HG03135 (cell line): ENCODE data around the gene AMZ1.
A peak's percentile ranks its signal among the peaks of the same experiment; 100 is the strongest.
"Not testable (repeated sequence)": the region's sequence is repeated elsewhere in the genome, so short reads cannot be mapped to it uniquely, and the experiment has no call there.

Experiments
- ATAC-seq: cut with Tn5 transposase; IDR thresholded peaks from one replicate; pipeline ENCODE4 v1.9.1; 2021; ENCODE audit warnings: mild to moderate bottlenecking, moderate library complexity; ENCODE audit not compliant: unreplicated experiment

The AMZ1 gene

DNA sequence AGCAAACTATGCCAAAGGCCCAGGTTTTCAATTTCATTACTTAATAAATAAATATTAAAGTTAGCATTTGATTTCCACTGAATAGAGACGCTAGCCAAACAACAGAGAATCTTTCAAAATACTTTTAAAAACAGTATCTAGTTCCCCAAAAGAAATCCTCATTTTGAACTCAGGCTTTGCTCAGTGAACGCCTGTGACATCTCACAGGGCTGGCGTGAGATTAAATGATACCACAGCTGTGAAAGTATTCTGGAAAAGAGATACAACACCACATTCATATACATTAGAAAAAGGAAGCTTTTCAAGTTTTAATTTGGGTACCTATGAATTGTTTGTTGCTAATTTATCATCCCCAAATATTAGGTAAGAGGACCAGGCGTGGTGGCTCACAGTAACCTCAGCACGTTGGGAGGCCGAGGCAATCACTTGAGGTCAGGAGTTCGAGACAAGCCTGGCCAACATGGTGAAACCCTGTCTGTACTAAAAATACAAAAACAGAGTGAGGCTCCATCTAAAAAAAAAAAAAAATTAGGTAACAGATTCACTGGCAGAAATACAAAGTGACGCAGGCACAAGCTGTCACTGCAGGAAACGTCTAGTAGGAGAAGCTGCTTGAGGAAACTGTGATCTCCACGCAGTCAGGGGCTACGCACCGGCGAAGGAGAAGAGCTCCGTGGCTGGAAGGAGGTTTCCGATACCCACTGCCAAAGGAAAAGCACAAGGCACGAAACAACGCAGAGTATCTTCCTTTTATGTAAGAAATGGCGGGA lies 50.0 kb downstream of the AMZ1 start:
- no peak for ATAC-seq

GRCh38 chr7:2738766-2739549 lies 51.0 kb downstream of the AMZ1 start:
- no peak for ATAC-seq

GRCh38 chr7:2743523-2744185 lies 55.7 kb downstream of the AMZ1 start:
- not testable (repeated sequence) for ATAC-seq

DNA sequence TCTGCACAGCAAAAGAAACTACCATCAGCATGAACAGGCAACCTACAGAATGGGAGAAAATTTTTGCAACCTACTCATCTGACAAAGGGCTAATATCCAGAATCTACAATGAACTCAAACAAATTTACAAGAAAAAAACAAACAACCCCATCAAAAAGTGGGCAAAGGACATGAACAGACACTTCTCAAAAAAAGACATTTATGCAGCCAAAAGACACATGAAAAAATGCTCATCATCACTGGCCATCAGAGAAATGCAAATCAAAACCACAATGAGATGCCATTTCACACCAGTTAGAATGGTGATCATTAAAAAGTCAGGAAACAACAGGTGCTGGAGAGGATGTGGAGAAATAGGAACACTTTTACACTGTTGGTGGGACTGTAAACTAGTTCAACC lies 60.7 kb downstream of the AMZ1 start:
- ATAC-seq: not testable (repeated sequence)

DNA sequence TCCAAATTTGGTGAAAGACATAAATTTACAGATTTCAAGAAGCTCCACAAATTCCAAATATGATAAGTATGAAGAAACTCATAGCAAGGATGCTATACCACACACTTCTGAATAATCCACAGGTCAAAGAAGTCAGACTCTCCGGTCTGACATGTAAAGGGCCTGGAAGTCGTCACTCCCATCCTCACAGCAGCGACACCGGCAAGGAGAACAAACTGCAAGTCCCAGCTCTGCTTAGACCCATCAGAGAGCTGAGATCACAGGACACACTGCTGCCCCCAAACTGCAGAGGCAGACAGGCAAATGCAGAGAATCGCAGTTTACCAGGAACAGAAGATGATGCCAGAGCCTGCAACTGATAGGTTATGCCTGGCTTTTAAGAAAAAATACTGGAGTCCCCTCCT lies 62.0 kb downstream of the AMZ1 start:
- no peak for ATAC-seq

DNA sequence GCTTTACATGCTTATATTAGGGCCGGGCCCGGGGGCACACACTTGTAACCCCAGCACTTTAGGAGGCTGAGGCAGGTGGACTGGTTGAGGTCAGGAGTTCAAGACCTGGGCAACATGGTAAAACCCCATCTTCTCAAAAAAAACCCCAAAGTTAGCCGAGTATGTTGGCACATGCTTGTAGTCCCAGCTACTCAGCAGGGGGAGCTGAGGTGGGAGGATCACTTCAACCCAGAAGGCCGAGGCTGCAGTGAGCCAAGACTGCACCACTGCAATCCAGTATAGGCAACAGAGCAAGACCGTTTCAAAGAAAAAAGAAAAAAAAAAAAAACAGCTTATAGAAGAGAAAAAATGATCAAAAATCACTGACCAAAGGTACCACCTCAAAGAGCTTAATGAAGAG lies 63.1 kb downstream of the AMZ1 start:
- ATAC-seq: no peak

DNA sequence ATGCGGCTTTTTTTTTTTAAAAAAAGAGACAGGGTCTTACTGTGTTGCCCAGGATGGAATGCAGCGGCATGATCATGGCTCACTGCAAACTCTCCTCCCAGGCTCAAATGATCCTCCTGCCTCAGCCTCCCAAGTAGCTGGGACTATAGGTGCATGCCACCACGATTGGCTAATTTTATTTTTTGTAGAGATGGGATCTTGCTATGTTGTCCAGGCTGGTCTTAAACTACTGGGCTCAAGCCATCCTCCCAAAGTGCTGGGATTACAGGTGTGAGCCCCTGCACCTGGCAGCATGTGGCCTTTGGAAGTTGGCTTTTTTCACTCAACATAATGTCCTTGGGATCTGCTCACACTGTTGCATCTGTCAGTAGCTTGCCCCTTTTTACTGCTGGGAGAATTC lies 65.1 kb downstream of the AMZ1 start:
- no peak for ATAC-seq

GRCh38 chr7:2754086-2754485 lies 66.1 kb downstream of the AMZ1 start:
- ATAC-seq: no peak

- ATAC-seq: no peak
These were observed 66.9 kb downstream of the AMZ1 start for GRCh38 chr7:2754912-2755311.

DNA sequence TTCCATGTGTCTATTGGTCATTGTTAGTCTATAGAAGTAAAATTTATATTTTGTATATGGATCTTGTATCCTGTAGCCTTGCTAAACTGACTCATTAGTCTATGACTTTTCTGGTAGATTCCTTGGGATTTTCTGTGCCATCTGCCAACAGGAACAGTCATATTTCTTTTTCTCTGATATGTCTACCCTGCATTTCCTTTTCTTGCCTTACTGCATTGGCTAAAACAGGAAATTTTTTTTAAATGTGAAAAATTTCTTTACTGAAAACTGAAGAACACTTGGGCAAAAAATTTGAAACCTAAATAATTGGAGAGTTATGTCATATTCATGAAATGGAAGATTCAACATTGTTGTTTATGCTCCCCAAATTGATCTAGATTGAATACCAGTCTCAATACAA lies 67.5 kb downstream of the AMZ1 start:
- ATAC-seq: no peak

DNA sequence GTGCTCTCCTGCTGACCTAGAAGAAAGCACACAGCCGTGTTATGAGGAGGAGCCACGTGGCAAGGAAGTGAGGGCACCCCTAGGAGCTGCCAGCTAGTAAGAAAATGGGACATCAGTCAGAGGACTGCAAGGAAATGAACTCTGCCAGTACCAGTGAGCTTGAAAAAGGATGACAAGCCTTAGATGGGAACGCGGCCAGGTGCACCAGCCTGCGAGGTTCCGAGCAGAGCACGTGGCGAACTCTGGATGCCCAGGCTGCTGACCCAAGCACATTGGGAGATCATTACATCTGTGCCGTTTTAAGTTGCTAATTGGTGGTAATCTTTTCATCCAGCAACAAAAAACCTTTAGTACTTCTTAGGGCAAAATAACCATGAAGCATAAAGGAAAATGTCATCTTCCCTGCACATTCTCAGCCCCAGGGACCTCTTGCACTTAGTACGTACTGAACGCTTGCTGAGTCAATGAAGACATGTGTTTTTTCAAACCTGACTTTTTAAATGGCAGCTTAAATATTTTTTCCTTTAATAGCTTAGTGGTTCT lies 69.4 kb downstream of the AMZ1 start:
- ATAC-seq: no peak

GRCh38 chr7:2757904-2758672 lies 70.1 kb downstream of the AMZ1 start:
- ATAC-seq: peak; percentile 66

GRCh38 chr7:2758673-2759616 lies 70.9 kb downstream of the AMZ1 start:
- no peak for ATAC-seq

- no peak for ATAC-seq
These were observed 71.7 kb downstream of the AMZ1 start for GRCh38 chr7:2759736-2760097.

DNA sequence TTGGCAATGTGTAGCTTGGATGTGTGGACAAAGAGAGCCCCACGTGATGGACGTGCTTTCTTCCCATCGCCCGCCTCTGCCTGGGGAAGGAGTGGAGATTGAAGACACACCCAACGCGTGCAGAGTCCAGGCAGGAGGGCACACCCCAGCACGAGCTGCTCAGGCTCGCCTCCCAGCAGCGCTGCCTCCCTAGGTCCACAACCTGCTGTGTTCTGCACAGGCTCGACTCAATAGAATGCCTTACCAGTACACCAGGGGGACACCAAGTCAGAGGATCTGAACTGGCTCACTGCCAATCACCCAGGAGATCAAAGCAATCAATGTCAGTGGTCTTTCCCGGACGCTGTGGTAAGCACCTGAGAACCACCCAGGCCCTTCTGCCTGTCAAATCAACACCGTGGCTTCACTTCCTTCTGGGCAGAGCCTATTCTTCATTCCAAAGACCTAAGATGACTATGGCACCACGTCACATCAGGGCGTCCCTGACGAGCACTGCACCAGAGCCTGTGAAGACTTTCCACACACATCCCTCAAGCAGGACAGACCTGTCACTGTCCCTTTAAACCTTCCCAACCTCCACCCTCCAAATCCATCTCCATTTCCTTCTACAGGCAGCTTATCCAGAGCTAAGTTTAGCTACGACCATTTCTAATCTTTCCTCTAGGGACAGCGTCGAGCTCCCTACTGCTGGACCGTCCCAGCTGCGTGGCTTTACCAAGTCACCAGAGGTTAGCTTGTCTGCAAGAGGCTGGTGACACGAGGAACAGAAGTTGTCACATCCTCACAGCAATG lies 72.3 kb downstream of the AMZ1 start:
- no peak for ATAC-seq

DNA sequence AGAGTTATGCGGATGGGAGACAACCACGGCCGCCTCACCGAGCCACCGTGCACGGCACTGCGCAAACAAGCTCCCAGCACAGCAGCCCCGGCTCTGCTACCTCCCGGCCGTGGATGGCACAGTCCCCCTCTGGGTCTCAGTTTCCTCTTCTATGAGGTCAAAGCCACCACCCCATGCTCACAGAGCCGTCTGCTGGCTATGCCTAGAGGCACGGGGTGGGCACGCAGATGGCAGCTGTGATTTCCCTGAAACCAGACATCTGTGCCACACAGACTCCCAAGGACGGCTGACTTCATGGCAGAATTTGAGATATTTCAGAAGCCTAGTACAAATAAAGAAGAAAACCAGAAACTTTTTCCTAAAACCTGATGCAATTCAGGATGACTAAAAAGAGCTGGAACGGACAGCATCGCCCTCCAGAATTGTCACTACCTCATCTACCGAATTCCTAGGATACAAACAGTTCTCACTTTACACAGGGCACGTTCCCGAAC lies 73.2 kb downstream of the AMZ1 start:
- ATAC-seq: no peak

GRCh38 chr7:2761801-2762497 lies 73.9 kb downstream of the AMZ1 start:
- no peak for ATAC-seq

DNA sequence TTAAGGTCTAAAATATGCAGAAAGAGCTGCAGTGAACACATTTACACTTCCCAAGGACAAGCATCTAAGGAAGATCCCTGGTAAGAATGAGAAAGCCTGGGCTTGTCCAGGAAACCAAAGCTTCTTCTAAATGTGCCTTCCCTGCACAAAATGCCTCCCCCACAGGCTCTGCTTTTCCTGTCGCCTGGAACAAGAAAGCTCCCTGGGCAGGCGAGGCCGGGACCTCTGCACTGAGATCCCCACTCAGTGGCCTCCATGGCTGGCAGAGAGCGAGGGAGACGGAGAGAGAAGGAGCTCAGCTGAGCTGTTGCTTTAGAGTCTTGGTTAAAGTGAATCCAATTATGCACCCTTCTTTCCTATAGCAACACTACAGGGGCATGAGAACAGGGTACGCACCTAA lies 75.6 kb downstream of the AMZ1 start:
- ATAC-seq: no peak
